GM23338 (cell line): ENCODE results near the gene DUSP21.

ENCODE experiments used
- CREB1 ChIP-seq: fragments of 250-450 bp; sonication (Bioruptor Pico); IDR thresholded peaks from 2 replicates; pipeline ENCODE4 v1.5.0; 2020; ENCODE audit warnings: low read depth, mild to moderate bottlenecking, moderate library complexity
- CTCF ChIP-seq, 2 experiments: fragments of 200-600 bp in 1 of 2; sonication (generic) in 1 of 2; conservative IDR thresholded peaks; 2 replicates each; pipeline versions ENCODE4 v1.5.1 to v1.6.1; 2016 to 2017; ENCODE audit warnings: antibody characterized with exemption in 2 of 2, low read depth in 2 of 2, mild to moderate bottlenecking in 2 of 2, moderate library complexity in 1 of 2
- EZH2 ChIP-seq: fragments of 200-600 bp; sonication (generic); IDR thresholded peaks from one replicate; pipeline ENCODE4 v1.8.0; 2017; ENCODE audit warnings: antibody characterized with exemption, mild to moderate bottlenecking, low read depth; ENCODE audit not compliant: unreplicated experiment
- EZH2phosphoT487 ChIP-seq: fragments of 200-600 bp; sonication (generic); IDR thresholded peaks from one replicate; pipeline ENCODE4 v1.8.1; 2018; ENCODE audit warnings: antibody characterized with exemption; ENCODE audit not compliant: unreplicated experiment
- NANOG ChIP-seq: IDR thresholded peaks from 2 replicates; pipeline ENCODE4 v1.6.1; 2016; ENCODE audit warnings: antibody characterized with exemption, borderline replicate concordance
- POLR2AphosphoS5 ChIP-seq: IDR thresholded peaks from 2 replicates; pipeline ENCODE4 v1.6.1; 2016; ENCODE audit warnings: antibody characterized with exemption, low read depth
- REST ChIP-seq: IDR thresholded peaks from one replicate; pipeline ENCODE4 v1.6.1; 2018; ENCODE audit warnings: antibody characterized with exemption; ENCODE audit not compliant: unreplicated experiment

- TF ChIP-seq CTCF (conservative IDR thresholded peaks at IDR 0.05; ENCODE audit: low read depth in 2 of 2) (no peak), EZH2 (no peak), NANOG (no peak), CREB1 (no peak), EZH2phosphoT487 (no peak), POLR2AphosphoS5 (no peak), REST (no peak)
Measured at GRCh38 chrX:44876767-44877166, 32.9 kb downstream of the DUSP21 start.
